ENCODE results near the gene MYO6.

Gene MYO6

DNA sequence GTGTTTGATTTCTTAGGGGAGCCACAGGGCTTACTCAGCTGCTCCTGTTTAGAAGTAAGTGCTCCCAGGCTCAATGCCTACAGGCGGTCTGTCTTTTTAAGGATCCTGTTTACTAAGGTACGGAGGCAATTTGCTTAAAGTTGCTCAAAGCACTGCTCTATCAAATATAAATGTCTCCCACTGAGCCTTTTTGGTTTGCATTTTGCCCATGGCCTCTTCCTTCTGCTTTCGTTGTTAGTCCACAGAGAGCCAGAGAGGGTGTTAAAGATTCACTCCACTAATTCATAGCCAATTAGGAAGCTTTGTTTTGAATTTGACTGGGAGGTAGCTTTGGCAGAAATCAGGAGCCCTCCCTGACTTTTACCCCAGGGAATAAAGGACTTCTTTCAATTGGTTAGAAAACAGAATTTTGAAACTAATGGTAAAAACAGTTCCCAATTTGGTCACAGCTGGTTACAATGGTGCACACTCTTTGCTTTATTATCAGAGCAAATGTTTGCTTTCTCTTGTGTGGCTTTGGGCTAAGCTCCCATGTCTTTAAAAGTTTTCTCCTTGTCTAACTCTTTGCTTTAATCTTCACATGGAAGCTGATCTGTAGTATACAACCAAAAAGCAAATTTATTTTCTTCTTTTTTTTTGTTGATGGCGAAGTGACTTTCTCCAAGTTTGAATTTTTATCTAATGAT is 197.2 kb downstream of the MYO6 start:
- no peak for DNase-seq (ENCODE audit: low read depth in 2 of 2)

DNA sequence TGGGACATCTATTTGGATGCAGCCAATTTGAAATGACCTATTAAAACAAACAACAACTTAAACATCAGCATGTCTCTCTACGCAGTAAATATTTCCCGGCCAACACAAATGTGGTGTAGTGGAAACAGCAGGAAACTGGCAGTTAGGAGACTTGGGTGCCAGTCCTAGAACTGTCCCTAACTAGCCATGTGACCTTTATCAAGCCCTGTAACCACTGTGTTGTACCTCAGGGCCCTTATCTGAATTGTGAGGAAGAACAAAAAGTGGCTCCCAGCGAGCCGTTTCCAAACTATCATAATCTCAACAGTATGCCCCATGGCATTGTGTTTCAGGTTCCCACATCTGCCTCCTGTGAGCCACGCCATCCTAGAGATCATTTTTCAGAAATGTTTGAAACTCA is 198.9 kb downstream of the MYO6 start:
- no peak for DNase-seq (ENCODE audit: low read depth in 2 of 2)

DNA sequence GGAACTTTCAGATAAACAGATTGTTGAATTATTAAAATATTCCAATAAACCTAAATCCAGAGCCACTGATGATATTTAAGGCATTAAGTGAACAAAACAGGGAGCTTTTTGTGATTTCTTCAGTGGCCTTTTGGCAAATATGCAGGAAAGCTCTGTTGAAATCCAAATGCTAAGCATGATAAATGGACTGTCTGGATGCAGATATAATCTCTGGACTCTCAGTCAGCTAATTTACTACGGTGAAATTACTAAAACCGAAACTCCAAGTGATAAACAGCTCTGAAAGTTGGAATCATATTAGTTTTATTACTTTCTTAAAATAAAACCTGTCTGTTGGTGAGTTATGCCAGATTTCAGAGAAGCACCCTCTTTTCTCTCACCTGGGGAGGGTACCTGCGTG is 203.1 kb downstream of the MYO6 start:
- no peak for DNase-seq (ENCODE audit: low read depth in 2 of 2)

DNA sequence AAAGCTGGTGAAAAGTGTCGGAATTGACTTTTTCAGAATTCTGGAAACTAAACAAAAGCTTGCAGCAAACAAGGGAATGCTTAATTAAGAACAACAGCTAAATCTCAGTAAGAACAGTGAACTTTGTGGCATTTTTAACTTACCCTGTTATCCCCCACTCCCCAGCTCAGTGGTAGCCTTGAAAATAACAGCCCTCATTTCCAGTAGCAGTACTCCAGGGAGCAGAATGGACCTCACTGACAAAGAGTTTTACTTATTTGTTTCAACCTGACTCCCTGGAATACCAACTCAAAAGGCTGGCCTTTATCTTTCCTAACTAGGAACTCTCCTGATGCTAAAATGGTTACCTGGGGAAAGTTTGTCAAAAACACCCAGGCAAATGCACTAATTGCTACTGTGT is 214.5 kb downstream of the MYO6 start:
- DNase-seq (ENCODE audit: low read depth in 2 of 2) = no peak

DNA sequence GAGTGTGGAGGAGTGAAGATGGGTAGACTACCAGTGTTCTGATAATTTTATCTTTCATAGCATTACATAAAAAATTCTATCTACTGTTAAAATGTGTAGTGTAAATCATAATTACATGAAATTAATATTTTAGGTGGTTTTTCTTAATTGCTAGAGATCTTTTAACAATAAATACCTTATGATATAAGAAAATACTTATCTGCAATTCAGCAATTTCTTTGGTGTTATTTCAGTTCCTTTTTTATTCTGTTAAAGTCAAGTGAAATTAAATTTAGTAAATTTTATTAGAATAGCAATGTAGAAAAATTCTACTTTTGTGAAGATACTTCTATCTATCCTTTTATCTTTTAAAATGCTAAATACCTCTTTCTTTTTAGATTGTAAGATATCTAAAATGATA is 219.1 kb downstream of the MYO6 start:
- DNase-seq (ENCODE audit: low read depth in 2 of 2) = no peak

All from stimulated activated CD8-positive, alpha-beta memory T cell treated with anti-CD3 and anti-CD28 coated beads, Interleukin-2, amount 100 ng/mL, for 48 hours (primary cell).